ENCODE measurements around the gene ATG2A.

DNA sequence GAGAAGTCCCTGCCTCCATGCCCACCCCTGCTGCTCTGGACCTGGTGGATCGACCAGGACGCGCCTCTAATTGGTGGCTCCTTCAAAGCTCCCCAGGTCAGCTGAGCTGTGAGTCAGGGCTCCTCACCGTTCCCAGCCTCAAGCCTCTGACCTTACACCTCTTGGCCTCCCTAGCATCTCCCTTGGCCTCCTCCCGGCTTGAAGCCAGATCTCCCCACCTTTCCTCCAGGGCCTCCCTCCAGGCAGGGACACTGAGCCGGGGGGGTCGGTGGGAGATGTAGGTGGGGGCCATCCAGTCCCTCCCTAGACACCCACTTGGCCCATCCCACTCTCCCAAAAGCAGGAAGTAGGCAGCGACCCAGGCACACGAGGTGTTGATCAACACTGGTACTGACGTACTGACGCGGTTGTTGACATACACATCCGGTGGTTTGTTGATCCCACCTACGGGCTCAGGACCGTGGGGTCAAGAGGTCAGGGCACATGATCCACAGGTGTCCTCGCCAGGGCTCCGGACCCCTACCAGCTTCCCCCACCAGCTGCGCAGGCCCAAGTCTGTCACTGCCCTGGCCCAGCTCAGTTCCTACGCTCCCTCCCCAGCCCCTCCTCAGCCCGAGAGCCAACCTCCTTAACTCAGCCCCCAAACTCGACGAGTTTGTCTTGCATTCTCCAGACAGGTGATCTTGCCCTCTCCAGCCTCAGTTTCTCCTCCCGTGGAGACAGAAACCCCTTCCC lies 802 bp downstream of the ATG2A start:
- TF ChIP-seq CTCF (IDR thresholded peaks at IDR 0.05; ENCODE audit: low read depth, low read length, poor library complexity, severe bottlenecking) (no peak), EZH2phosphoT487 (IDR thresholded peaks at IDR 0.05; ENCODE audit: borderline replicate concordance, low read length) (no peak)

All from DOHH2 (cell line).